ENCODE data around the gene LRRTM2.

Gene LRRTM2

GRCh38 chr5:138872841-138873465, 2.2 kb downstream of the LRRTM2 start:
- no peak for DNase-seq (ENCODE audit: low spot score)
- no peak overlapping the region for H3K27ac ChIP-seq (ENCODE audit: poor library complexity, severe bottlenecking)
- no peaks in the 10 kb centered on the region; the same call in 1 of the 2 replicates for H3K36me3 ChIP-seq (ENCODE audit: low read depth)
- H3K4me3 ChIP-seq (ENCODE audit: severe bottlenecking) = no peak overlapping the region
- H3K27me3 ChIP-seq (ENCODE audit: insufficient read depth, poor library complexity, severe bottlenecking) = no peaks in the 10 kb centered on the region
- ATAC-seq (ENCODE audit: low read depth) = no peak
- H3K4me1 ChIP-seq (ENCODE audit: insufficient read depth, poor library complexity, severe bottlenecking) = peaks cover 28% of the 10 kb centered on the region
- H3K9me3 ChIP-seq (ENCODE audit: severe bottlenecking) = no peaks in the 10 kb centered on the region
- TF ChIP-seq CTCF (IDR thresholded peaks at IDR 0.05; ENCODE audit: poor library complexity, severe bottlenecking) = no peak

GRCh38 chr5:138870611-138871010, 4.5 kb downstream of the LRRTM2 start:
- H3K27me3 ChIP-seq (ENCODE audit: insufficient read depth, poor library complexity, severe bottlenecking) = no peaks in the 10 kb centered on the region
- peak overlapping the region; percentile 17 for H3K27ac ChIP-seq (ENCODE audit: poor library complexity, severe bottlenecking)
- DNase-seq (ENCODE audit: low spot score) = no peak
- peaks cover 29% of the 10 kb centered on the region for H3K4me1 ChIP-seq (ENCODE audit: insufficient read depth, poor library complexity, severe bottlenecking)
- no peak for TF ChIP-seq CTCF (IDR thresholded peaks at IDR 0.05; ENCODE audit: poor library complexity, severe bottlenecking)
- no peaks in the 10 kb centered on the region for H3K9me3 ChIP-seq (ENCODE audit: severe bottlenecking)
- peak; percentile 50; the same call in 1 of the 3 replicates for ATAC-seq (ENCODE audit: low read depth)
- H3K4me3 ChIP-seq (ENCODE audit: severe bottlenecking) = no peak overlapping the region
- H3K36me3 ChIP-seq (ENCODE audit: low read depth) = no peaks in the 10 kb centered on the region; the same call in 1 of the 2 replicates

GRCh38 chr5:138869763-138870500, 5.2 kb downstream of the LRRTM2 start:
- Histone ChIP-seq H3K27ac (ENCODE audit: poor library complexity, severe bottlenecking) (peak overlapping the region; percentile 17), H3K27me3 (ENCODE audit: insufficient read depth, poor library complexity, severe bottlenecking) (no peaks in the 10 kb centered on the region), H3K36me3 (ENCODE audit: low read depth) (no peaks in the 10 kb centered on the region; the same call in 1 of the 2 replicates), H3K4me3 (ENCODE audit: severe bottlenecking) (no peak overlapping the region), H3K4me1 (ENCODE audit: insufficient read depth, poor library complexity, severe bottlenecking) (peaks cover 29% of the 10 kb centered on the region), H3K9me3 (ENCODE audit: severe bottlenecking) (no peaks in the 10 kb centered on the region)
- DNase-seq (ENCODE audit: low spot score) (no peak), ATAC-seq (ENCODE audit: low read depth) (peak; percentile 79)
- no peak for TF ChIP-seq CTCF (IDR thresholded peaks at IDR 0.05; ENCODE audit: poor library complexity, severe bottlenecking)

- no peak for DNase-seq (ENCODE audit: low spot score)
- TF ChIP-seq CTCF (IDR thresholded peaks at IDR 0.05; ENCODE audit: poor library complexity, severe bottlenecking) = no peak
- H3K36me3 ChIP-seq (ENCODE audit: low read depth) = no peaks in the 10 kb centered on the region; the same call in 1 of the 2 replicates
- peaks cover 29% of the 10 kb centered on the region for H3K4me1 ChIP-seq (ENCODE audit: insufficient read depth, poor library complexity, severe bottlenecking)
- no peaks in the 10 kb centered on the region for H3K9me3 ChIP-seq (ENCODE audit: severe bottlenecking)
- H3K27ac ChIP-seq (ENCODE audit: poor library complexity, severe bottlenecking) = no peak overlapping the region
- H3K4me3 ChIP-seq (ENCODE audit: severe bottlenecking) = no peak overlapping the region
- no peaks in the 10 kb centered on the region for H3K27me3 ChIP-seq (ENCODE audit: insufficient read depth, poor library complexity, severe bottlenecking)
- ATAC-seq (ENCODE audit: low read depth) = no peak
Measured at GRCh38 chr5:138869038-138869437, 6.1 kb downstream of the LRRTM2 start.

GRCh38 chr5:138867011-138867410, 8.1 kb downstream of the LRRTM2 start:
- Histone ChIP-seq H3K36me3 (ENCODE audit: low read depth) (peaks cover 15% of the 10 kb centered on the region), H3K9me3 (ENCODE audit: severe bottlenecking) (peaks cover 7% of the 10 kb centered on the region), H3K4me3 (ENCODE audit: severe bottlenecking) (no peak overlapping the region), H3K27me3 (ENCODE audit: insufficient read depth, poor library complexity, severe bottlenecking) (no peaks in the 10 kb centered on the region), H3K4me1 (ENCODE audit: insufficient read depth, poor library complexity, severe bottlenecking) (peaks cover 29% of the 10 kb centered on the region), H3K27ac (ENCODE audit: poor library complexity, severe bottlenecking) (no peak overlapping the region)
- ATAC-seq (ENCODE audit: low read depth) (no peak), DNase-seq (ENCODE audit: low spot score) (no peak)
- no peak for TF ChIP-seq CTCF (IDR thresholded peaks at IDR 0.05; ENCODE audit: poor library complexity, severe bottlenecking)

All from RWPE2 (cell line).